ENCODE results near the gene ITPRIPL2.

Gene ITPRIPL2

GRCh38 chr16:19145010-19145409, 31.2 kb downstream of the ITPRIPL2 start:
- no peak for DNase-seq

GRCh38 chr16:19147126-19147525, 33.4 kb downstream of the ITPRIPL2 start:
- DNase-seq = no peak

- DNase-seq = no peak
These were observed 33.9 kb downstream of the ITPRIPL2 start for GRCh38 chr16:19147627-19148026.

GRCh38 chr16:19148189-19148588, 34.4 kb downstream of the ITPRIPL2 start:
- DNase-seq = no peak

- no peak for DNase-seq
These were observed 37.5 kb downstream of the ITPRIPL2 start for GRCh38 chr16:19151310-19151709.

GRCh38 chr16:19152042-19152441, 38.3 kb downstream of the ITPRIPL2 start:
- no peak for DNase-seq

- DNase-seq = no peak
These were observed 40.1 kb downstream of the ITPRIPL2 start for GRCh38 chr16:19153876-19154275.

GRCh38 chr16:19162085-19162484, 48.3 kb downstream of the ITPRIPL2 start:
- no peak for DNase-seq

GRCh38 chr16:19163215-19163614, 49.5 kb downstream of the ITPRIPL2 start:
- no peak for DNase-seq

- DNase-seq = no peak
These were observed 50.5 kb downstream of the ITPRIPL2 start for GRCh38 chr16:19164285-19164684.

- DNase-seq = no peak
These were observed 51.3 kb downstream of the ITPRIPL2 start for GRCh38 chr16:19165101-19165500.

GRCh38 chr16:19166500-19166899, 52.7 kb downstream of the ITPRIPL2 start:
- DNase-seq = no peak

- DNase-seq = peak; percentile 82
These were observed 54.1 kb downstream of the ITPRIPL2 start, which contains the start of gene SYT17 for GRCh38 chr16:19167710-19168370. Gene SYT17, plus strand, starts transcription at chr16:19168240. Its CDS starts 407 bp downstream, at chr16:19168647.

- DNase-seq = no peak
These were observed 54.8 kb downstream of the ITPRIPL2 start for GRCh38 chr16:19168371-19169081.

GRCh38 chr16:19169082-19169639, 55.4 kb downstream of the ITPRIPL2 start:
- DNase-seq = peak; percentile 49

- DNase-seq = no peak
These were observed 56.4 kb downstream of the ITPRIPL2 start for GRCh38 chr16:19170043-19170655.
